Fibroblast of the conjunctiva (primary cell): ENCODE results near the gene ZNF18.
A peak's percentile ranks its signal among the peaks of the same experiment; 100 is the strongest.

Experiments used
- DNase-seq: peaks from one replicate; pipeline ENCODE4 v3.0.0-alpha.2; 2010; ENCODE audit warnings: low read depth

Gene ZNF18, protein sequence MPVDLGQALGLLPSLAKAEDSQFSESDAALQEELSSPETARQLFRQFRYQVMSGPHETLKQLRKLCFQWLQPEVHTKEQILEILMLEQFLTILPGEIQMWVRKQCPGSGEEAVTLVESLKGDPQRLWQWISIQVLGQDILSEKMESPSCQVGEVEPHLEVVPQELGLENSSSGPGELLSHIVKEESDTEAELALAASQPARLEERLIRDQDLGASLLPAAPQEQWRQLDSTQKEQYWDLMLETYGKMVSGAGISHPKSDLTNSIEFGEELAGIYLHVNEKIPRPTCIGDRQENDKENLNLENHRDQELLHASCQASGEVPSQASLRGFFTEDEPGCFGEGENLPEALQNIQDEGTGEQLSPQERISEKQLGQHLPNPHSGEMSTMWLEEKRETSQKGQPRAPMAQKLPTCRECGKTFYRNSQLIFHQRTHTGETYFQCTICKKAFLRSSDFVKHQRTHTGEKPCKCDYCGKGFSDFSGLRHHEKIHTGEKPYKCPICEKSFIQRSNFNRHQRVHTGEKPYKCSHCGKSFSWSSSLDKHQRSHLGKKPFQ

DNA sequence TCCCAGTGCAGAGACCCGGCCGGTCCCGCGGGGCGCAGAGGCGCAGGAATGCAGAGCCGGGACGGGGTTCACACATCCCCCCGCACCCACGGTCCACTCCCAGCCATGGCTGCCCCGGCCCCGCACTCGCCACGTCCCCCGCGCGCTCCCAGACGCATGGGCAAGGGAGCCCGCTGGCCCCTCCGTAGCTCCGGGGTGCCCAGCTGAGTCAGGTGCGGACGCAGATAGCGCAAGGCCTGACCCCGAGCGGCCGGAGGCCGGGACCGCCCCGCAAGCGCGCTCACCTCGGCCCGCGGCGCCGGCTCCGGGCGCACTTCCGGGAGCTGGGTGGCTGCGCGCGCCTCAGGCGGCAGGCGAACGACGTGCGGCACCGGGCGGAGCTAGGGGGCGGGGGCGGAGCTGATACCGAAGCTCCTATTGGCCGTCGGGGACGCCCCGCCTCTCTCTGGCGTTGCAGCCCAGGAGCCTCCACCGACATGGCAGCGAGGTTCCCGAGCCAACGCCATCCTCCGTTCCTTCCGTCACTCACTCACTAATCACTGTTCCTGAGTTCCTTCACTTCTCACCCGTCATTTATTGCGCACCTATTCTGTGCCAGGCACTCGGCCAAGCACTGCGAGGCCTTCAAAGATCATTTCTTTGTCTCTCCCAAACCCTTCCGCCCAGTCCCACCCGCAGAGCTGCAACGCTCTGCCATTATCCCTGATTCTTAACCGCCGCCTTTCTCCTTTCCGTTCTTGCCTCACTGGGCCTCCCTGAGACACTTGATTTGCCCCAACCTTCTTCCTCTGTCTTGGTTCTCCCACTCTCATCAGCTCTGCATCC is at the start of gene ZNF18:
TSS of gene ZNF18 (minus strand) at position 329 of the 825 bp plus-strand sequence. CDS start 4,646 bp downstream, outside the sequence.
- peak; percentile 87 for DNase-seq

DNA sequence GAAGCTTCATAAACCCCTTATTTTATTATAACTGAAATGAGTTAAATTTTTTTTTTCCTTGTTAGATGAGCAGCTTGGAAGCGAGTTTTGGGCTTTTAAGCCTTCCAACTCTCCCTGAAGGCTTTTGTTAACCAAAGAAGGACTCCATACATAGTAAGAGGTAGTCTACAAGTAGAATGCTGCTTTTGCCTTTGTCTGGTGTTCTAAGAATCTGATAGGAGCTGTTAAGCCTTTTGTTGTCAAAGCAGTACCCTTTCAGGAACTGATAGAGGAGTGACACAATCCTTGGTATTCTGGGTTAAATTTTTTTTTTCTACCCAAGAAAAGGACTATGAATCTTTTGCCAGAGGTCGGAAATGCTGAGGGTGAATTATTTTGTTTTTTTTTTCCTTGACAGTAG is 49.5 kb upstream of the ZNF18 start:
- DNase-seq: no peak

DNA sequence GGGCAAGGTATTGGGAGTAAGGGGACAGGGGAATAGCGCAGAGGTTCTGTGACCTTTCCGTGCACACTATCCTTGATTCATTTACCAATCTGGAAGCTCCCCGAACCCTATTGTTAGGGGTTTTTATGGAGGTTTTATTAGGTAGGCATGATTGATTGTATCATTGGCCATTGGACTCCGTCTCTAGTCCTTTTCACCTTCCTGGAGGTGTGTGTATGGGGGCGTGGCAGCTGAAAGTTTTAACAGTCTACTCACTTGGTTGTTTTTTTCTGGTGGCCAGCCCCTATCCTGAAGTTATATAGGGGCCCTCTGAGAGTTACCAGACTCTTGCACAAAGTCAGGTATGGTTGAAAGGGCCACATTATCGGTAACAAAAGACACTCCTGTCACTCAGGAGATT is 46.4 kb upstream of the ZNF18 start:
- DNase-seq: no peak

DNA sequence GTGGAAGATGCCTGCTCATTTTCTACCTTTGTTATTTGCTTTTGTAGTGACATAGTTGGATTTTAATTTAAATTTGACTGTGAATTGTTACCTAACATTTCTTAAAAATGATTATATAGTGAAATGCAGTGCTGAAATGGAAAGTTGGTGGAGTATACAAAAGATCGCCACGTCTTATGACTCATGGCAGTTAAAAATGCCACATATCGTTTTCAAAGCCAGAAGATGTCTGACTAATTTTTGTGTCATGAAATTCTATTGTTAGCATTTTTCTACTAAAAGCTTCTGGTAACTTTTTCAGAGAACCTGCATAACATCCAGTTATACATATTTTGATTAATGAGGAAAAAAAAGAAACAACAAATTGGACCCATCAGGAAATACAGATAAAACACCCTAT is 44.0 kb upstream of the ZNF18 start:
- peak; percentile 10 for DNase-seq

DNA sequence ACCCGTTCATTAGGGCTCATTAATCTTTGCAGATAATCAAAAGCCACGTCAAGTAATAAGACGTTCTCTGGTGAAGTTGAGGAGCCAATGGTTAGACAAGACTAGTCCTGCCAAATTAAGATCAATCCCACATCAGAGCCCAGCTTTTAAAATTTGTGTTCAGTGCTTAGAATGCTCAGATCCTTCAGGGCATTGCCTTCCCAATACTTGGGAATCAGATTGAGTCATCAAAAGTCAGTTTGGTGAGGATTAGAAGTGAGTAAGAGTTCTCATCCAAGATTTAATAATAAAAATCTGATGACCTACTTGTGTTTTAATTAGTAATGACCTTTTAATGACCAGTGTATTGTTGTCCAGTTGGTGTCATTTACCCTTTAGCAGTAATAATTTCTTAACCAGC is 43.2 kb upstream of the ZNF18 start:
- no peak for DNase-seq

DNA sequence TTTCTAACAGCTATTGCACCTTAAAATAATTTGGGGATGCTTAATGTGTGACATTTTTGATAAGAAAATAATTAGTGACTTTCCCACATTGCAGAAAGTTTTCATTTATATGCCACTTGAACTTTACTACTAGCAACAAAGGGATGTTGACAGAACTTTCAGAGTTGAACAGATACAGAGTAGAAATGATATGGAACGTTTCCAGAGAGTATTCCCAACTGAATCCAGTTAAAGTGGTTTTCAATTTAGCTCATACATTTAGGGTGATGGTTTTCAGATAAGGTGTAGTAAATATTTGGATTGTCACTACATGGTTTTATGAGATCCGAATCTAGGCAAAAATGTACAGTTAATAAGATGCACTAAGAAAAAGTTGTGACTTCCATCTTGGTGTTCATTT is 40.7 kb upstream of the ZNF18 start:
- no peak for DNase-seq

DNA sequence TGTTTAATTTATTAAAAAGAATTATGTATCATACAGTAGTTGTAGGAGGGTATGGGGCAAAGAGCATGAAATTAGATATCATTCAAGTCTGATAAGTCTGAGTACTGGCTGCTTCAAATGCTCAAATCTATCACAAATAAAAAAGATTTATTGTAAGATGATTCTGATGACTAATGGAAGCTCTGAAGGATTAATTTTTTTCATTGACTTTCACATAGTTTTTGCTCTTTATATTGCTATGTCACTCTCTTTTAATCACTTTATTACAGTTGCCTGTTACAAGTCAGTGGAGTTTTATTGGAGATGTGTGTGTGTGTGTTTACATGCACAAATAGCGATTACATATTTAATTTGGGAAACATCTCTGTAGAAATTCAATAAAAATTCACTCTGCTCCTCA is 38.4 kb upstream of the ZNF18 start:
- DNase-seq: no peak

DNA sequence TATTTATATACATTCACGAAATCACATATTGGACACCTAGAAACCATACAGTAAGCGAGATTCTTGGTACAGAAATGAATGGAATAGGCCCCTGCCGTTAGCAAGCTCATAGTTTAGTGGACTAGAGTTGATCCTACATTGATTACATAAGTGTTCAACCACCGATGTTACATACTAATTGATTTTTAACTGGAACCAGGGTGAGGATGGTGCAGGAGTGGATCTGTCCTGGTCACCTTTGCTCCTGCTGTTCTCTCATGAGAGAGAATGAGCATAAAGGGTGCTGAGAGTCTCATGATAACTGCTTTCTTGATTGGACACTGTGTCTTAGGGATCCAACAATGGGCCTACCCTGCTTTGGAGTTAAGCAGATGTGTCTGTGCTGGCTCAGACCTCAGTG is 37.3 kb upstream of the ZNF18 start:
- DNase-seq: no peak

DNA sequence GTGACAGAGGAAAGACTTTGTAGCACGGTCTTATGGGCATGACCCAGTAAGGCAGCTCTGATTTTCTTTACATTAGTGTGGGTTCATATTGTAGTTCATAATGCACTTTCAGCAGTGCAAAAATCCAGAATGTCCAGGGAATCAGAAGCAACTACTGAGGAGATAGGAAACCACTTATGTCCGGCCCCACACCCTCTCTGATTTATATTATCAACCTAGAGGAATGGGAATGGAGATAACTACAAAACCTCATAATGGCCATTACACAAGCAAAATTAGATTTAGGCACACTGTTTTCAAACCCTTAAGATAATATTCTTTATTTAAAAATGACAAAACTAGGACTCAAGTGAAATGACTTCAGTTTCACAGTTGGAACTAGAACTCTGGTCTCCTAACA is 31.3 kb upstream of the ZNF18 start:
- DNase-seq: no peak

DNA sequence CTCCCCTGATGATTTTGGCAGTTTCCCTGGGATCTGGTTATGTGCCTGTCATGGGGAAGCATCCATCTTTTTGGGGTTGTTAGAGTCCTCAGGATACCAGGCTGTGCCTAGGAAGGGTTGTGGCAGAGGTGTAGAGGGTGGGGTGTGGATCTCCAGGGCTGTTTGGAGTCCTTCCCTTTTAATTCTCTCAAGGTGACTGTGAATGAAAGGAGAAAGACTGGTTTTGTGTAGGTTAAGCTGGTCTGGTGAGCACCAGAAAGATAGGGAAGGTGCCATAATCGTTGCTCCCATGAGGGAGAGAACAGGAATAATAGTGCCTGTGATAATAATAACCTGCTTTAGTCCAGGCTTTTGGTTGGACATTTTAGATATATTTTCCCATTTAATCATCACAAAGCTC is 30.4 kb upstream of the ZNF18 start:
- no peak for DNase-seq

DNA sequence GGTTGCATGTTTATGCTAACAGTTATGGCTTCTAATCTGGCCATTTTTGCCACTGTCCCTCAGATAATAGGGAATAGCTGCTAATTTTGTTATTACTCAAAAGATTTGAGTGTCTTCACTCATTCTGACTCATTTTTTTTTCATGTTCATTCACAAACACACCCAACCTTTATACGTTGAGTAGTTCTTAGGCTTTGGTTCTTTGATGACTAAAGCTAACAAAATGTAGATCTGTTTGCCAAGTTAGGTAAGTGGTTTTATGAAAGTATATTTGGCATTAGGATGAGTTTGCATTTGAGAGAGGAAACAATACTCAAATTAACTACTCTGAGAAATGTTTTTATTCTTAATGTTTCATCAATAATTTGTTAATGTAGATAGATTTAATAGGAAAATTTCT is 27.1 kb upstream of the ZNF18 start:
- no peak for DNase-seq

DNA sequence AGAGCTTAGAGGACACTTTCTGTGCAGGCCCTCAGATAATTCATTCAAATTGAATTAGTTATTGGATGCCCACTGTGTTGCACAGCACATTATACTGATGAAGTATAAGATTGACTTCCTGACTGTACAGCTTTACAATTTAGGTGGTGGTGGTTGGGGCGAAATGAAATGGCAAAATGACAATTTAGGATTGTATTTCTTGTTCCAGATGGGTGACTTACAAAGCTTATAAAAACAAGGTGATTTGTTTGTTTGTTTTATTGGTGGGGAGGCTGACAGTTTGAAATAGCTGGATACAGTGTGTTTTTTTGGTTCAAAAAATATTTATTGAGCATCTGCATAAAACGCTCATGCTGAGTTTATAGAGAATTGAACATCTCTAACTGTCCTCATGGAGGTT is 25.0 kb upstream of the ZNF18 start:
- no peak for DNase-seq

DNA sequence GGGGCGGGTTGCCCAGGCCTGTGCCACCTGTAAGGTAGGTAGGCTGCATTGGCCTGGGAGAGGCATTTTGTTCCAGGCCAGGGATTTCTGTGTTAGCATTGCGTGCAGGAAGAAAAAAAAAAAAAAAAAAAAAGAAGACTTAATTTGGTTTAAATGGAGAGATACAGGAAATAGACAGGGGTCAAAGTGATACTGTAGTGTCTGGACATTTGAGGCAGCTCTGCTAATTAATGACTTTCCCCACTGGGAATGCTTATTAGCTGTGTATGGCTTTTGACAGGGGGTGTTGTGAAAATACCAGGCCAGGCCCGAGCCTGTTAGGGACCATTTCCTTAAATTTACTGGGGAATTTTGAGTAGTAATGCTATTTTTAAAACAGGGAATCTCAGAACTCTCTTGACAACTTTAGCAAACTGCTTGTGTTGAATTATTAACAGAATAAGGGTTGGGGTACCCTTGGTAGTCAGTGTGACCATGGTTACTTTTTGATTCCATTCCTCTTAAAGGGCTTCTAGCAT is 24.4 kb upstream of the ZNF18 start:
- no peak for DNase-seq

DNA sequence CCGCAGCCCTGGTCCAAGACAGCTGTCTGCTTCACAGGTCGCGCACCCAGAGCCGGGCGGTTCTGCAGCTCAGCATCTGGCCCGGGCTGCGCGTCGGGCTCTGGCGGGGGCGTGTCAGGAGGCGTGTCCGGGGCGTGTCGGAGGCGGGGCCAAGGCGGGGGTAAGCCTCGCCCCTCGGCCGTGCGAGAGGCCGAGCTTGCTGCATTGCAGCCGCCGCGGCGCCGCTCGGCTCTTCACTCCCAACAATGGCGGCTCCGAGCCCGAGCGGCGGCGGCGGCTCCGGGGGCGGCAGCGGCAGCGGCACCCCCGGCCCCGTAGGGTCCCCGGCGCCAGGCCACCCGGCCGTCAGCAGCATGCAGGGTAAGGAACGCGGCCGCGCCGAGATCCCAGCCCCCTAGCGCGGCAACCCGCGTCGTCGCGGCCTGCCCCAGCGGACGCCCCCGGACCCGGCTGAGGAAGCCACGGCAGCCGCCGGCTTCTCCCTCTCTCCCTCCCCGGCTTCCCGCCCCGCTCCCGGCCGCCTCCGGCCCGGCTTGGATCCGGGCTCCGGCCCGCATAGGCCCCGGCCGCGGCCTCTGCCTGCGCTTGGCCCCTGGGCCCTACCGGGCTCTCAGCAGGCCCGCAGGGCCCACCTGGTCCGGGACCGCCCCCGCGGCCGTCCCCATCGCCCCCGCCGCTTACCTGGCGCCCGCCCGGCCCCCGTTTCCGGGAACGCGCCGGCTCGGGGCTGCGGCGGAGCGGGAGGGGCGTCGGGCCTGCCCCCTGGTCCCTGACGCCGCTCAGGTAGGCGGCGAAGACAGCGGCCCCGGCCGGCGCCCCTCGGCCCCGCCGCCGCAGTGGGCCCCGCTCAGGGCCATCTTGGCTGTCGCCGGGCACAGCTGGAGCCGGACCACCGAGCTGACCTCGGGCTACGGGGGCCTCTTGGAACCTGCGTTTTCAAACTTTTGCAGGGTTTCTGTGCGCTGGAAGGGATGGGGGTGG is 23.7 kb upstream of the ZNF18 start, which contains the start of gene MAP2K4:
TSS of gene MAP2K4 (plus strand) at position 236 of the 981 bp plus-strand sequence. CDS start at position 246, 10 bp downstream.
- peak; percentile 76 for DNase-seq

DNA sequence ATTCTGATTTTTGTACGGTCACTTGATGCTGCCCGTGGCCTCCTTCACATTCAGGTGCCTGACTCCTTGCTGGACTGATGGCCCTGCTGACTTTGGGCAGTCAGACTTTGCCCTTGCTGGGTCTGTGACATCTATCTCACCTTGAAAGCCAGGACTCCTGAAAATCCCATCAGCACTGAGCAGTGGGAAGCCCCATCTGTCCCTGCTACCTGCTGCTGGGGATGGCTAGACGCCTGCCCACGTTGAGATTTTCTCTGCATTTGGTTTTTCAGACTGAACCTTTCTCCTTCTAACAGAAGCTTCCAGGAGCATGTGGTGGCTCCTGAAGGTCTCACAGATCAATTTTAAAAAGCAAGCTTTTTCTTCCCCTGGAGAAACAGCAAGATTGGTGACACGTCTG is 10.2 kb upstream of the ZNF18 start:
- no peak for DNase-seq

DNA sequence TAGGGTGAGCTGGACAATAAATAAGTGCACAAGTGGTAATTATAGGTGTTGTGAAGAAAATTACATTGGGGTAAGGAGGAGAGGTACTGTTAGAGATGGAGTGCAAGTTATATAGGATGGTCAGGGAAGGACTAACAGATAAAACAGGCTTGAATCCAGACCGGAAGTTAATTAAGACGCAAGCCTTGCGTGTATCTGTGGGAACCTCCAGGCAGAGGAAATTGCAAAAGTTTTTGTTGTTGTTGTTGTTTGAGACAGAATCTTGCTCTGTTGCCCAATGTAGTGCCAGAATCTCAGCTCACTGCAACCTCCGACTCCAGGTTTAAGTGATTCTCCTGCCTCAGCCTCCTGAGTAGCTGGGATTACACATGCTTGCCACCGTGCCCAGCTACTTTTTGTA is 2.4 kb upstream of the ZNF18 start:
- DNase-seq: no peak

DNA sequence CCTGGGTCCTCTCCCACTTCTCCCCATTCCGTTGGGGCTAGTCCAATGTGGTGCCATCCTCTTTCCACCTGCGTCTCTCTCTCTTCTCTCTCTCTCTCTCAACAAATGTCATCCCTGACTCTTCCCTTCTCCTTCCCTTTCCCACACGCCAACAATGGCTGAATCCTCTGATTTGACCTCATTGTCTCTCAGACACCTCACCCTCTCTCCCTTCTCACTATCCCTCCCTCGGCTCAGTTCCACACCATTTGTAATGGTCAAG is 628 bp upstream of the ZNF18 start:
- no peak for DNase-seq

DNA sequence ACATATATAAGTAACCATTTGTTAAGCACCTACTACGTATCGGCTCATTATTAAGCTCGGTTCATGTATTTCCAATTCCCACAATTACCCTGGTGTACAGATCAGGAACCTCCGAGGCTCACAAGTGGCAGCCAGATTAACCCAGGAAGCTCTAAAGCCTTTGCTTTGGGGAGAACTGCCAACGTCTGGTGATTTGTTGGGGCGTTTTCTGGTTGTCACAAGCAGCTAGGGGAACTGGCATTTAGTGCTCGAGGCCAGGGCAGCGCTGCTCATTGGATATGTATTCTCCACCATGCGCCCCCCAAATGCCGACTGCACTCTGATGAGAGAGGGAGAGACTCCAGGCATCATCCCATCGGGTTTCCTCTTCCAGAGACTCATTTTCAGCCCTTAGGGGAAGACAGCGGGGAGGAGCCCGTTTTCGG is 541 bp downstream of the ZNF18 start:
- no peak for DNase-seq

DNA sequence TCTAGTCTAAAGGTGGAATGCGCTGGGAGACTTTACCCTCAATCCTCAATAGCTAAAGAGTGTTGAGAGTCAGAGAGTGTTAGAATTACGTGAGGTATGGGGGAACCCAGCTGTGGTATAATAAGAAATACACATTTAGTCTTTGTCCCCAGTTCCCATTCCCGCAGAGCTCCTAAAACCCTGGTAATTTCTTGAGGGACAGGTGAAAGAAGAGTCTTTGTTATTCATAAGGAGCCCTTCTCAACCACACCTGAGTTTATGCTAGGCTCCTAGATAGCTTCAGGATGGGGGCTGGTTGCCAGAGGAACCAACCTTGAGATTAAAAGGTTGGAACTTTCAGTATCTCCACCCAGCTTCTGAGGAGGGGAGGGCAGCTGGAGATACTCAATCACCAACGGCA is 5.8 kb downstream of the ZNF18 start:
- DNase-seq: no peak

DNA sequence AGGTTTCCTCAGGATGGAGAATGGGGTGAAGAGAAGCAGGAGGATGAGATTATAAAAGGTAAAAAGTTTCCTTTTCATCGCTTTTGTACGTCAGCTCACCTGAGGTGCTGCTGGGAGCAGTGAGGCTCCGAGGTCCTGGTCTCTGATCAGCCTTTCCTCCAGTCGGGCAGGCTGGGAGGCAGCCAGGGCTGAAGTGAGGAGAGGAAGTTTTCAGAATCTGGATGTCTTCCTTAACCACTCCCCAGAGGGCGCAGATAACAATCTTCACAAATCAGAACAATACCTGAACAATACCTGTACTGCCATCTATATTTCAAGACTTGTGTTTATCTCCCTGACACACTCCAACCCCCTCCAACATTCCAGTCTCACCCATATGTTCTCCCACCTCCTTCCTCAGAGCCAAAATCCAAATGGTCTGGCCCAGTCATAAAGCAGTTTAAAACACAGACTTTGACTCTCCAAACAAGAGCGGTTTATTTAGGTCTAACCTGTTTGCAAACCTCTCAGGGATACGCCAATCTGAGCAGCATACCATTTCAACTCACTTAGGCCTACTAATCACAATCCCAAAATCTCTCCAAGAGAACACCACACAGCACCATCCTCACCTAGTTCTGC is 6.8 kb downstream of the ZNF18 start:
- DNase-seq: no peak

DNA sequence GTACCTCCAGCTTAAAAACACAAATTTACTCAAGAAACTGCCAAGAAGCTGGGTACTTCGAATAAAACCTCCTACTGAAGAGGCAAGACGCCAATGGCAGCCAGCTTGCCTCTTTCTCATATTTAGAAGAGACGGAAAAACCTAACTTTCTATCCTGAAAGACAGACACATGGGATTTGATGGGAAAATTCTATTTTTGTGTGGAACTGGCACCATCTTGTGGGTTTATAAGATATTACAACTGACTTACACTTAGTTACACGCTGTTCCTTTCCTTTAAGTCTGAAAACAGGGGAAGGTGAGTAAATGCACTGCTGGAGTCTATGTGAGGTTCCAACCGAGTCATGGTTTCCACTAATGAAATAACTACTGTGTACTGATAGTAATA is 10.3 kb downstream of the ZNF18 start:
- DNase-seq: peak; percentile 39
